Measurements from ENCODE around the gene AKIP1. TPM values are rescaled to one million over a fixed set of nuclear protein-coding genes. Genes with fewer than 3 reads are reported as not detected.

Gene AKIP1
- total and polyA plus RNA-seq, 10 of the 15 experiments (the other 5 are each of a cell fraction or from before 2014, with no cell fraction given): 5.1 to 38.9 (median 30.5) TPM

DNA sequence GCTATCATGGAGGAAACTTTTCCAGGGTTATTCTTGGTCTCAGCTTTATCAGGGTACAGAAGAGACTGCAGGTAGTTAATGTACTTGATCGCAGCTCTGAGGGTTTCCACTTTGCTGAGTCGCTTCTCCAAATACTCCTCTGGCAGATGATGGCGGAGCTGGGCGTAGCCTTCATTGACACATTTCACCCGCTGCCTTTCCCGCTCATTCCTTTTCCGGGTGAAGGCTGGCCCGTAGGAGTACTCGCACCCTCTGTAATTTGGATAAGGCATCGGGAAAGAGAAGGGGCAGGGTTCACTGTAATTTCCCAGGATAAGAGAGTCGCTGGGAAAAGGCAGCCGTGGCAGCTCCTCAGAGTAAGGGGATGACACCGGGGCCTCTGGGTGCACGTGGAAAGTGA is 26.7 kb downstream of the AKIP1 start:
- intact Hi-C loops (cut with micrococcal nuclease; ENCODE audit: unreplicated experiment) (no loop called here), in situ Hi-C loops (cut with MboI) (no loop called here)
- ATAC-seq (no peak), FAIRE-seq (no peak), DNase-seq (ENCODE audit: low read depth, low spot score) (no peak)
- no peaks in the 10 kb centered on the region for H3K9me3 ChIP-seq (replicated peaks; ENCODE audit: control insufficient read depth, insufficient read depth, low read length)
- no peaks in the 10 kb centered on the region for H3K27me3 ChIP-seq (replicated peaks in 1 of 2; ENCODE audit: control insufficient read depth in 2 of 2, insufficient read depth in 2 of 2, low read length in 1 of 2)
- H3K36me3 ChIP-seq (ENCODE audit: control insufficient read depth in 2 of 2, insufficient read depth in 2 of 2, low read length in 1 of 2): no peaks in the 10 kb centered on the region
- no peaks in the 10 kb centered on the region for H4K20me1 ChIP-seq (ENCODE audit: control insufficient read depth, insufficient read depth)
- no peak overlapping the region for H3K27ac ChIP-seq (ENCODE audit: control insufficient read depth, insufficient read depth)
- POLR2A ChIA-PET: no interaction called here
- TF ChIP-seq NR2C2 (IDR thresholded peaks at IDR 0.05; ENCODE audit: borderline replicate concordance, control insufficient read depth, insufficient read length, low read depth): no peak
- TF ChIP-seq CREB1 (IDR thresholded peaks at IDR 0.05; ENCODE audit: low read depth): 0 out of 2 replicates have a peak, but pooled peaks have one; percentile 0
- no peak for TF ChIP-seq TCF7 (IDR thresholded peaks at IDR 0.05; ENCODE audit: borderline replicate concordance)
- TF ChIP-seq HCFC1 (IDR thresholded peaks at IDR 0.05; ENCODE audit: low read length): no peak
- TF ChIP-seq, protein P1, sequence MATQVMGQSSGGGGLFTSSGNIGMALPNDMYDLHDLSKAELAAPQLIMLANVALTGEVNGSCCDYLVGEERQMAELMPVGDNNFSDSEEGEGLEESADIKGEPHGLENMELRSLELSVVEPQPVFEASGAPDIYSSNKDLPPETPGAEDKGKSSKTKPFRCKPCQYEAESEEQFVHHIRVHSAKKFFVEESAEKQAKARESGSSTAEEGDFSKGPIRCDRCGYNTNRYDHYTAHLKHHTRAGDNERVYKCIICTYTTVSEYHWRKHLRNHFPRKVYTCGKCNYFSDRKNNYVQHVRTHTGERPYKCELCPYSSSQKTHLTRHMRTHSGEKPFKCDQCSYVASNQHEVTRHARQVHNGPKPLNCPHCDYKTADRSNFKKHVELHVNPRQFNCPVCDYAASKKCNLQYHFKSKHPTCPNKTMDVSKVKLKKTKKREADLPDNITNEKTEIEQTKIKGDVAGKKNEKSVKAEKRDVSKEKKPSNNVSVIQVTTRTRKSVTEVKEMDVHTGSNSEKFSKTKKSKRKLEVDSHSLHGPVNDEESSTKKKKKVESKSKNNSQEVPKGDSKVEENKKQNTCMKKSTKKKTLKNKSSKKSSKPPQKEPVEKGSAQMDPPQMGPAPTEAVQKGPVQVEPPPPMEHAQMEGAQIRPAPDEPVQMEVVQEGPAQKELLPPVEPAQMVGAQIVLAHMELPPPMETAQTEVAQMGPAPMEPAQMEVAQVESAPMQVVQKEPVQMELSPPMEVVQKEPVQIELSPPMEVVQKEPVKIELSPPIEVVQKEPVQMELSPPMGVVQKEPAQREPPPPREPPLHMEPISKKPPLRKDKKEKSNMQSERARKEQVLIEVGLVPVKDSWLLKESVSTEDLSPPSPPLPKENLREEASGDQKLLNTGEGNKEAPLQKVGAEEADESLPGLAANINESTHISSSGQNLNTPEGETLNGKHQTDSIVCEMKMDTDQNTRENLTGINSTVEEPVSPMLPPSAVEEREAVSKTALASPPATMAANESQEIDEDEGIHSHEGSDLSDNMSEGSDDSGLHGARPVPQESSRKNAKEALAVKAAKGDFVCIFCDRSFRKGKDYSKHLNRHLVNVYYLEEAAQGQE (IDR thresholded peaks at IDR 0.05; ENCODE audit: low read depth, low read length): no peak
- no peak for TF ChIP-seq ZSCAN29 (IDR thresholded peaks at IDR 0.05)
- no peaks in the 10 kb centered on the region for H3K4me1 ChIP-seq (ENCODE audit: control insufficient read depth, insufficient read depth, low read length)
- SMC1A ChIA-PET (ENCODE audit: uncharacterized antibody, unreplicated experiment): interaction anchor here (0.8 to 2.3 kb wide), 6 partner anchors 9 to 107 kb away, joined by 3 to 9 read pairs (median 3); no protein-coding TSS in a partner anchor
- BruUV-seq (replicated peaks): no TSS peak
- RAD21 ChIA-PET (ENCODE audit: unreplicated experiment): interaction anchor here (1.3 kb wide), 1 partner anchor 22 kb away, joined by 7 read pairs; no protein-coding TSS in a partner anchor
- CTCF ChIA-PET: interaction anchor here (0.9 to 4.8 kb wide), 2 partner anchors 23 kb away, joined by 5 to 30 read pairs; no protein-coding TSS in a partner anchor
- no peak overlapping the region for H2AFZ ChIP-seq (ENCODE audit: control insufficient read depth, low read depth, low read length)
- no peak overlapping the region for H3K9ac ChIP-seq (ENCODE audit: control insufficient read depth, insufficient read depth, low read length)
- H3K79me2 ChIP-seq (ENCODE audit: control insufficient read depth, insufficient read depth, low read length): no peaks in the 10 kb centered on the region
- H3K4me2 ChIP-seq (ENCODE audit: control insufficient read depth, insufficient read depth): no peak overlapping the region
- H3K4me3 ChIP-seq: no peak overlapping the region
- WGBS (ENCODE audit: insufficient coverage, insufficient replicate concordance, low lambda C conversion rate, missing lambda C conversion rate): 83% methylated on average over 14 of the region's 14 CpGs
